Ovary (tissue), 9 donors: ENCODE data around the gene RPL3. TPM values are rescaled to one million over a fixed set of nuclear protein-coding genes. Genes with fewer than 3 reads are reported as not detected.
A peak's percentile ranks its signal among the peaks of the same experiment; 100 is the strongest.

Source experiments
- DNase-seq, 5 donors: peaks; one replicate each; pipeline ENCODE4 v3.0.0-alpha.2; 2019 to 2020
- H3K27ac ChIP-seq, 2 donors: fragments of 200-600 bp; one replicate each; pipeline versions ENCODE4 v1.5.1 to v1.8.0; 2019 to 2022
- H3K27me3 ChIP-seq: fragments of 200-600 bp; one replicate; pipeline ENCODE4 v1.8.0; 2022
- H3K36me3 ChIP-seq: fragments of 200-600 bp; sonication (generic); one replicate; pipeline ENCODE4 v1.5.1; 2019
- H3K4me1 ChIP-seq: one replicate; pipeline ENCODE4 v1.8.1; 2013; ENCODE audit warnings: mild to moderate bottlenecking, moderate library complexity; ENCODE audit not compliant: insufficient read depth
- H3K4me3 ChIP-seq: fragments of 200-600 bp; sonication (generic); one replicate; pipeline ENCODE4 v1.5.1; 2017
- H3K9me3 ChIP-seq, 2 donors: fragments of 200-600 bp in 1 of 2; sonication (generic) in 1 of 2; one replicate each; pipeline versions ENCODE4 v1.5.1 to v1.8.1; 2013 to 2019; ENCODE audit warnings: mild to moderate bottlenecking in 1 of 2, moderate library complexity in 1 of 2
- EP300 ChIP-seq: sonication (generic); formaldehyde crosslinking; IDR thresholded peaks from one replicate; pipeline ENCODE4 v1.6.1; 2017; ENCODE audit warnings: antibody characterized with exemption
- POLR2A ChIP-seq: fragments of 450-650 bp; IDR thresholded peaks from one replicate; pipeline ENCODE4 v1.6.1; 2017; ENCODE audit warnings: antibody characterized with exemption, mild to moderate bottlenecking, moderate library complexity
- WGBS, 3 donors: extraction: QIAGEN DNeasy Blood & Tissue Kit in 1 of 3; methylation state at CpG; one replicate each; pipeline versions ENCODE4 v1.1.5 to v1.1.7; 2013 to 2017; 5-methylcytosine and 5-hydroxymethylcytosine counted together
- intact Hi-C, 4 donors: fragments of 100-400 bp; cut with DNase I; formaldehyde crosslinking; loops; one replicate each; pipeline versions ENCODE4 v1.11.0 to v1.15.1; 2022 to 2023
- polyA plus RNA-seq, 2 donors: library from polyadenylated mRNA; stranded (reverse); fragments of 200-250 nt in 1 of 2; fragments of 350-450 nt in 1 of 2; fragmentation: Illumina TruSeq in 1 of 2; extraction: RNeasy Lipid Tissue Mini Kit (QIAGEN cat#74804) in 1 of 2; gene quantifications; one replicate each; pipeline ENCODE4 v1.2.3, GENCODE V29; 2013 to 2014
- total RNA-seq, 7 donors: library from RNA; depleted of rRNA in 2 of 7; stranded (reverse); fragments of >200 nt in 2 of 7; fragmentation: NEBNext Ultra II Directional in 3 of 7; extraction: Animal tissue kit (Norgen Biotek cat#: 25700) in 3 of 7; gene quantifications; one replicate each; pipeline versions ENCODE4 v1.1.0 to v1.2.4, GENCODE V29; 2016 to 2023
- TF ChIP-seq, protein P1 (sequence below), 3 donors: fragments of 450-650 bp in 2 of 3; fragments of 200-600 bp in 1 of 3; IDR thresholded peaks; one replicate each; pipeline versions ENCODE4 v1.5.1 to v1.8.0; 2016 to 2022; ENCODE audit warnings: antibody characterized with exemption in 3 of 3, mild to moderate bottlenecking in 1 of 3
- donor health status: DM: no; HTN: no; CAD: no; lungs with moderate emphysema.
- donor health status: DM: no; HTN: no; CAD: no.
- donor health status: Bipolar disorder and iron deficiency.
- donor health status: DM: yes; HTN: yes; CAD: no.
- donor health status: DM: no; HTN: no; CAD: no.
- donor health status: DM: yes; HTN: yes; CAD: no.

The RPL3 gene
- total and polyA plus RNA-seq, 9 donors = 3,441 to 7,258 (median 4,727) TPM

DNA sequence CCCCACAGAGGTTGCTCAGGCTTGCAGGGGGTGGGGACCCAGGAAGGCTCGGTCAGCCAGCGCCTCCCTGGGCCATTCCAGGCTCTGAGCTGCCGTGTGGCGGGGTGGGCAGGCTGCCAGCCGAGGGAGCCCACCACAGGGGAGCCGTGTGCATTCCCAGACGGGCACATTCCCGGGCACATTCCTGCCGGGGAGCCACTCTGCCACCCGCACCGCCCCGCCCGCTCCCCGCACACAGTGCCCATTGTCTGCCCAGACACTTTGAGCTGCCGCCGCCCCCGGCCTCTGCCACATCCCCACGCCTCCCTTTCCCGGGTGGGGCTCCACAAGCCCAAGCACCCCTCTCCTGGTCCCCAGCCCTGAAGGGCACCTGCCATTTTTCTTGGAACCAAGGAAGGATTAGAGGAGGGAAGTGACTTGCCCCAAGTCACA lies 27.4 kb downstream of the RPL3 start:
- Histone ChIP-seq H3K9me3 (no peaks in the 10 kb centered on the region), H3K36me3 (no peaks in the 10 kb centered on the region), H3K4me1 (peaks cover 8% of the 10 kb centered on the region), H3K27ac (peak overlapping the region in 1 of 2 donors; percentile 41), H3K27me3 (no peaks in the 10 kb centered on the region), H3K4me3 (no peak overlapping the region)
- 70 to 75% (median 71%) methylated on average over 18 to 19 of the region's 19 CpGs for WGBS, 3 donors
- TF ChIP-seq EP300 (no peak), POLR2A (no peak)
- TF ChIP-seq, protein P1, sequence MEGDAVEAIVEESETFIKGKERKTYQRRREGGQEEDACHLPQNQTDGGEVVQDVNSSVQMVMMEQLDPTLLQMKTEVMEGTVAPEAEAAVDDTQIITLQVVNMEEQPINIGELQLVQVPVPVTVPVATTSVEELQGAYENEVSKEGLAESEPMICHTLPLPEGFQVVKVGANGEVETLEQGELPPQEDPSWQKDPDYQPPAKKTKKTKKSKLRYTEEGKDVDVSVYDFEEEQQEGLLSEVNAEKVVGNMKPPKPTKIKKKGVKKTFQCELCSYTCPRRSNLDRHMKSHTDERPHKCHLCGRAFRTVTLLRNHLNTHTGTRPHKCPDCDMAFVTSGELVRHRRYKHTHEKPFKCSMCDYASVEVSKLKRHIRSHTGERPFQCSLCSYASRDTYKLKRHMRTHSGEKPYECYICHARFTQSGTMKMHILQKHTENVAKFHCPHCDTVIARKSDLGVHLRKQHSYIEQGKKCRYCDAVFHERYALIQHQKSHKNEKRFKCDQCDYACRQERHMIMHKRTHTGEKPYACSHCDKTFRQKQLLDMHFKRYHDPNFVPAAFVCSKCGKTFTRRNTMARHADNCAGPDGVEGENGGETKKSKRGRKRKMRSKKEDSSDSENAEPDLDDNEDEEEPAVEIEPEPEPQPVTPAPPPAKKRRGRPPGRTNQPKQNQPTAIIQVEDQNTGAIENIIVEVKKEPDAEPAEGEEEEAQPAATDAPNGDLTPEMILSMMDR (IDR thresholded peaks at IDR 0.05) = no peak
- DNase-seq = peak in 1 of 5 donors; percentile 59
- intact Hi-C loops = no loop called here

DNA sequence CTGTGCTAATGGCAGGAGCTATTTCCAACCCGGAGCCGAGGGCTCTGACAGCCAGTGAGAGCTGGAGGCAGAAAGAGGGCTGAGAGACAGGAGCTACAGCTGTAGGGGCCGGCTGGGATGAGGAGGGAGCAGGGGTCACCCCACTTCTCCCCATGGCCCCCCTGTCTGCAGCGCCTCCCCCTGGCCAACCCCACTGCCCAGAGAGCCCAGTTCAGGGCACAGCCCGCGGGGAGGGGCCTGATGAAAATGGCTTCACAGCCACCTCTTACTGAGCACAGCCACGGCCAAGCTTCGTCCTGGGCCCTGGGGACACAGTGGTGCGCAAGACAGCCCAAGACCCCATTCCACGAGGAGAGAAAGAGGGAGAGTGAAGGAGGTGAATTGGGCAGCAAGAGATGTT lies 27.9 kb downstream of the RPL3 start:
- no peak for TF ChIP-seq POLR2A
- no peak for TF ChIP-seq EP300
- TF ChIP-seq, protein P1 (IDR thresholded peaks at IDR 0.05) = no peak
- H3K27ac ChIP-seq = peak overlapping the region in 1 of 2 donors; percentile 41
- H3K4me3 ChIP-seq = no peak overlapping the region
- intact Hi-C loops = no loop called here
- H3K27me3 ChIP-seq = no peaks in the 10 kb centered on the region
- 79 to 90% (median 89%) methylated on average over 10 of the region's 10 CpGs for WGBS, 3 donors
- H3K9me3 ChIP-seq = no peaks in the 10 kb centered on the region
- H3K4me1 ChIP-seq = peaks cover 4% of the 10 kb centered on the region
- DNase-seq = peak in 1 of 5 donors; percentile 35
- no peaks in the 10 kb centered on the region for H3K36me3 ChIP-seq

DNA sequence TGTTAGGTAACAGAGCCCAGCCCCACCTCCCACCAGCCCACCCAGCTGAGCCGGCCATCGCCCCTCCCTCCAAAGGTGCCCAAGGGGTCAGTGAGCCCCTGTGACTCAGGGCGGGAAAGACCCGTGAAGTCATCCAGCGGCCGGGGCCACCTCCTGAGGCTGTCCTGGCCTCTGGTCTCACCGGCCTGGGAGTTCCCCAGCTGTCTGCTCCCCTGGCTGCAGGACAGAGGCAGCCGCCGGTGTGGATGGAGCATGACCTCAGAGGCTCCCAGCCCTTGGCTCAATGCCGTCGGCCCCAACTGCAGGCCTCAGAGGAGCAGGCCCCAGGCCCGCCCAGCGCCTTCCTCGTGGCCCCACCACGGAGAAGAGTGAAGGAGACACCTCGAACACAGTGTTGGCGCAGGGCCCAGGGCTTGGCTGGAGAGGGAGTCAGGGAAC lies 28.7 kb downstream of the RPL3 start:
- Histone ChIP-seq H3K27me3 (no peaks in the 10 kb centered on the region), H3K4me1 (peaks cover 4% of the 10 kb centered on the region), H3K27ac (no peak overlapping the region), H3K4me3 (no peak overlapping the region), H3K9me3 (no peaks in the 10 kb centered on the region), H3K36me3 (no peaks in the 10 kb centered on the region)
- intact Hi-C loops = no loop called here
- peak; percentile 58 to 90 (median 74) for DNase-seq
- WGBS, 3 donors = 23 to 33% (median 32%) methylated on average over 17 of the region's 17 CpGs
- no peak for TF ChIP-seq EP300
- TF ChIP-seq, protein P1 (IDR thresholded peaks at IDR 0.05) = no peak
- no peak for TF ChIP-seq POLR2A

DNA sequence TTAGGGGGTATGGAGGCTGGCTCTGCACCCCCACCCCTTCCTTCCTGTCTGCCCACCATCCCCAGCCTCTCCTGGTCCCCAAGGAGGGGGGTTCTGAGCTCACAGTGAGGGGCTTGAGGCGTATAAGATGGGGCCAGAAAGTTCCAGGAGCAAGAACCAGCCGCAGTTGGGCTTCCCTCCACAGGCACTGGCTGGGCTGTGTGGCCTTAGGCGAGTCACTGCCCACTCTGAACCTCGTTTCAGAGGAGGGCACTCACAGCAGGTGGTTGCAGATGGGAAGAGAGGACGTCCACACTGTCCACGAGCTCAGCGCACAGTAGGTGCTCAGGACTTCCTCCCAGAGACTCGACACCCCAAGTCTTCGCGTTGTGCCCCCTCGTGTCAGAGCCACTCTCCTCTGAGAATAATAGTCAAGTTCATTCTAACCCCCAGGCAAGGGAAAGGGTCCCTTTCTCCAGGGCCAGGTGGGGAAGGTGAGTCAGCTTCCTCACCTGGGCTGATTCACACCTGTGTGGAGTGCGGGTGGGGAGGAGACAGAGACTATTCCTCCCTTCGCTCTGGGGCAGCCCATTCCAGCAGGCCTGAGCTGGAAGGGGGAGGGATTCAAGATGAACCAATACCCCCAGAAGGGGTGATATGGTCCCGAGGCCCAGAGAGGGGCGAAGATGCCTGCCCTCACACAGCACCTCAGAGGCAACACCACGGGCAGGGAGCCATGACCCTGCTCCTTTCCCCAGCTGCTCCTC lies 29.3 kb downstream of the RPL3 start:
- 83 to 86% (median 85%) methylated on average over 16 of the region's 16 CpGs for WGBS, 3 donors
- no peak overlapping the region for H3K27ac ChIP-seq
- no peaks in the 10 kb centered on the region for H3K27me3 ChIP-seq
- H3K9me3 ChIP-seq = no peaks in the 10 kb centered on the region
- H3K4me1 ChIP-seq = peaks cover 4% of the 10 kb centered on the region
- H3K4me3 ChIP-seq = no peak overlapping the region
- no peak for DNase-seq
- intact Hi-C loops = no loop called here
- no peaks in the 10 kb centered on the region for H3K36me3 ChIP-seq
- TF ChIP-seq EP300 (no peak), POLR2A (no peak)
- TF ChIP-seq, protein P1 (IDR thresholded peaks at IDR 0.05) = no peak
